ENCODE results near the gene NKAPD1. TPM values are rescaled to one million over a fixed set of nuclear protein-coding genes. Genes with fewer than 3 reads are reported as not detected.
"Not testable (repeated sequence)": the region's sequence is repeated elsewhere in the genome, so short reads cannot be mapped to it uniquely, and the experiment has no call there.

The NKAPD1 gene
- polyA plus RNA-seq, 1 experiment: 8.6 TPM

DNA sequence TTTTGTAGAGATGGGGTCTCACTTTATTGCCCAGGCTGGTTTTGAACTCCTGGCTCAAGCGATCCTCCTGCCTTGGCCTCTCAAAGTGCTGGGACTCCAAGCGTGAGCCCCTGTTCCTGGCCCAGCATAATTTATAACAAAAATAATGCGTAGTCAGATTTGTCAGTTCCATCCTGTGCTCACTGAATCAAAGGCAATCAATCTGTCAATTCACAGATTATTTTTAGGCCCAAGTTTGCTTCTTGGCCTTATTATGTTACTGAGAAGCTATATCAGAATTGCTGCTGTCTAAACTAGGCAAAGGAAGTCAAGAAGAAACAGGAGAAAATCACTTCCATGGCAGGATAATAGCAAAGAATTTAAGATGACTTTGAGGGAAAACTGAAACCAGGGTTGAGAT is 40.2 kb upstream of the NKAPD1 start:
- TF ChIP-seq, protein P1, sequence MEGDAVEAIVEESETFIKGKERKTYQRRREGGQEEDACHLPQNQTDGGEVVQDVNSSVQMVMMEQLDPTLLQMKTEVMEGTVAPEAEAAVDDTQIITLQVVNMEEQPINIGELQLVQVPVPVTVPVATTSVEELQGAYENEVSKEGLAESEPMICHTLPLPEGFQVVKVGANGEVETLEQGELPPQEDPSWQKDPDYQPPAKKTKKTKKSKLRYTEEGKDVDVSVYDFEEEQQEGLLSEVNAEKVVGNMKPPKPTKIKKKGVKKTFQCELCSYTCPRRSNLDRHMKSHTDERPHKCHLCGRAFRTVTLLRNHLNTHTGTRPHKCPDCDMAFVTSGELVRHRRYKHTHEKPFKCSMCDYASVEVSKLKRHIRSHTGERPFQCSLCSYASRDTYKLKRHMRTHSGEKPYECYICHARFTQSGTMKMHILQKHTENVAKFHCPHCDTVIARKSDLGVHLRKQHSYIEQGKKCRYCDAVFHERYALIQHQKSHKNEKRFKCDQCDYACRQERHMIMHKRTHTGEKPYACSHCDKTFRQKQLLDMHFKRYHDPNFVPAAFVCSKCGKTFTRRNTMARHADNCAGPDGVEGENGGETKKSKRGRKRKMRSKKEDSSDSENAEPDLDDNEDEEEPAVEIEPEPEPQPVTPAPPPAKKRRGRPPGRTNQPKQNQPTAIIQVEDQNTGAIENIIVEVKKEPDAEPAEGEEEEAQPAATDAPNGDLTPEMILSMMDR (IDR thresholded peaks at IDR 0.05; ENCODE audit: insufficient read depth, low read depth, low read length): no peak
- POLR2A ChIA-PET: no interaction called here
- CTCF ChIA-PET: no interaction called here
- H3K4me3 ChIP-seq (ENCODE audit: low read depth, low read length): no peak overlapping the region
- no peak for DNase-seq (ENCODE audit: low read depth)
- no peaks in the 10 kb centered on the region; the same call in 1 of the 2 replicates for H3K27me3 ChIP-seq (ENCODE audit: control insufficient read depth, insufficient read depth, low read length)
- H3K36me3 ChIP-seq (ENCODE audit: control insufficient read depth, insufficient read depth, low read length): peaks cover 4% of the 10 kb centered on the region

DNA sequence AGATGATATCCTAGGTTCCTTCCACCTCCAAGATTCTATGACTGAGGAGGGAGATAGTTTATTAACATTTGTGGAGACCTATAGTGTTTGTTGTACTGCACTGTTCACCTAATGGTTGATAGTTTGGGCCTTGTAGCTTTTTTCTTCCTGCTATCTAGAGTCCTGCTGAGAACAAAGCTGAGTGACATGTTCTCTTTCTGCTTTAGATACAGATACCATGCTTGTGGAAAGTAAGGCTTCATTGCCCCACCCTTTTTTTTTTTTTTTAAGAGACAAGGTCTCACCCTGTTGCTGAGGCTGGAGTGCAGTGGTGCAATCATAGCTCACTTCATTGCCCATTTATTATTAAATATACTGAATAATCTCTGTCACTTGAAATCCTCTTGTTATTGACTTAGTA is 36.6 kb upstream of the NKAPD1 start:
- no peak for DNase-seq (ENCODE audit: low read depth)
- ChIA-PET POLR2A (no interaction called here), CTCF (no interaction called here)
- Histone ChIP-seq H3K36me3 (ENCODE audit: control insufficient read depth, insufficient read depth, low read length) (peaks cover 2% of the 10 kb centered on the region; the same call in 1 of the 2 replicates), H3K4me3 (ENCODE audit: low read depth, low read length) (no peak overlapping the region), H3K27me3 (ENCODE audit: control insufficient read depth, insufficient read depth, low read length) (no peaks in the 10 kb centered on the region; the same call in 1 of the 2 replicates)
- TF ChIP-seq, protein P1 (IDR thresholded peaks at IDR 0.05; ENCODE audit: insufficient read depth, low read depth, low read length): no peak

DNA sequence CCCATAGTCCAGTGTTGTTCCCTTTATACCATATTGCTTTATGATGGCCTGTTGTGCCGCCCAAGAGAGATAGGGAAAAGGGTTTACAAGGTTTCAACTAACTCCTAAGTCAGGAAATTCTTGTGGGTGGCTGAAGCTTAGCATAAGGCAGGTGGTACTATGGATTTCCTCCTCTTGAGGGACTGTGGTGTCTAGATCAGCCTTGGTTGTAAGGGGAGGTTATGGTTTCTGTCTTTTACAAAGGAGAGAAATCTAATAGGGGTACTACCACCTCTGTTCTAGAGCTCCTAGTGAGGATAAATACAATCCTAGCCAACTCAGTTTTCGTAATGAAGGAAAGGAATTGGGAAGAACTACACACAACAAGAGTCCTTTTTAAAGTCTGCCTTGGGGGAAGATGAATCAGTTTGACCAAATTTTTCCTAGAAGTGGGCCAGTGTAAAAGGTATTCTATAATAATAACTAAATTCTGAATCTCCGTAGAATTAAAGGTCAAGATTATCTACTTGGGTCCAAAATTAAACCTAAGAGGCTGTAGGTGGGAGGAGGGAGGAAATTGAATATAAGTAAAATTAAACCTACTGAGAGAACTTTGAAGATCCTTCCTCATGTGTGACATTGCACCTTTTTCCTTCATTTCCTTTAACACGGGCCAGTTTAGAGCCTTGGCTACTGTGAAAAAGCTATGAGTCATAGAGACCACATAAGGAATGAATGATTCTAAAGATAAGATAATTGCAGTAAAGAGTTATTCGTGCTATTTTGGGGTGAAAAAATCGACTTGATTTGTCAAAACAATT is 31.7 kb upstream of the NKAPD1 start:
- DNase-seq (ENCODE audit: low read depth): no peak
- POLR2A ChIA-PET: no interaction called here
- TF ChIP-seq, protein P1 (IDR thresholded peaks at IDR 0.05; ENCODE audit: insufficient read depth, low read depth, low read length): no peak
- Histone ChIP-seq H3K4me3 (ENCODE audit: low read depth, low read length) (no peak overlapping the region), H3K36me3 (ENCODE audit: control insufficient read depth, insufficient read depth, low read length) (peaks cover 5% of the 10 kb centered on the region), H3K27me3 (ENCODE audit: control insufficient read depth, insufficient read depth, low read length) (no peaks in the 10 kb centered on the region; the same call in 1 of the 2 replicates)
- CTCF ChIA-PET: interaction anchor here (0.5 to 1.9 kb wide), 3 partner anchors 9 to 10 kb away, joined by 3 to 6 read pairs (median 5); no protein-coding TSS in a partner anchor

DNA sequence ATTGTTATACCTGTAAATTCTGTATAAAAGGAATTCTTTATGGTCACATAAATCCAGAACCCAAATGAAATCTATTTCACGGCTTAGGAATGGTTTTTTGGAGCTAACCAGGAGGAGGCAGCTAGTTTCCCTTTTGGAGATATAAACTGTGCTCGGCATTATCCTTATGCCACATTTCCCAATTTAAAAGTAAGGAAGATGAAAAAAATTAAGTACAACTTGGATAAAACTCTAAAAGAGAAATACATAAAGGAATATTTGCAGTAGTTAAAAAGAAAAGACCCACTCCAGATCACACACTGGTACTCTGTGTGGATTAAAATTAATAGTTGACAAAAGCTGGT is 31.2 kb upstream of the NKAPD1 start:
- Histone ChIP-seq H3K4me3 (ENCODE audit: low read depth, low read length) (no peak overlapping the region), H3K27me3 (ENCODE audit: control insufficient read depth, insufficient read depth, low read length) (no peaks in the 10 kb centered on the region), H3K36me3 (ENCODE audit: control insufficient read depth, insufficient read depth, low read length) (peaks cover 4% of the 10 kb centered on the region)
- DNase-seq (ENCODE audit: low read depth): no peak
- POLR2A ChIA-PET: no interaction called here
- CTCF ChIA-PET: interaction anchor here (1.6 to 1.9 kb wide), 2 partner anchors 9 to 10 kb away, joined by 3 to 6 read pairs; no protein-coding TSS in a partner anchor
- TF ChIP-seq, protein P1 (IDR thresholded peaks at IDR 0.05; ENCODE audit: insufficient read depth, low read depth, low read length): no peak

DNA sequence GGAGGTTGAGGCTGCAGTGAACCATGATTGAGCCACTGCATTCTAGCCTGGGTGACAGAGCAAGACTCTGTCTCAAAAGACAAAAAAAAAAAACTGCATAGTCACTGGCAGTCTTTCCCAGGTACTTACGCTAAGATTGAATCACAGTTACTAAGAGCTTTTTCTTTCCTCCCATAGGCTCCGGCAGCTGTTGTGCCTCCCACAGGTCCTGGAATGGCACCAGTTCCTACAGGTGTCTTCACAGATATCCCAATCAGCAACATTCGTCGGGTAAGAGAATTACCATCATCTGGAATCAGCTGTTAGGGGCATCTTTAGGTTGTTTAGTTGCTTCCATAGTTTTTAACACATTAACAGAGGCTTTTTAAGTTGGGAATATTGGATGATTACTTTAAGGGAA is 29.1 kb upstream of the NKAPD1 start:
- ChIA-PET CTCF (interaction anchor here (0.6 kb wide), 1 partner anchor 1103 kb away, joined by 3 read pairs; no protein-coding TSS in a partner anchor), POLR2A (no interaction called here)
- peaks cover 4% of the 10 kb centered on the region for H3K36me3 ChIP-seq (ENCODE audit: control insufficient read depth, insufficient read depth, low read length)
- H3K27me3 ChIP-seq (ENCODE audit: control insufficient read depth, insufficient read depth, low read length): no peaks in the 10 kb centered on the region
- TF ChIP-seq, protein P1 (IDR thresholded peaks at IDR 0.05; ENCODE audit: insufficient read depth, low read depth, low read length): no peak
- no peak overlapping the region for H3K4me3 ChIP-seq (ENCODE audit: low read depth, low read length)
- no peak for DNase-seq (ENCODE audit: low read depth)

DNA sequence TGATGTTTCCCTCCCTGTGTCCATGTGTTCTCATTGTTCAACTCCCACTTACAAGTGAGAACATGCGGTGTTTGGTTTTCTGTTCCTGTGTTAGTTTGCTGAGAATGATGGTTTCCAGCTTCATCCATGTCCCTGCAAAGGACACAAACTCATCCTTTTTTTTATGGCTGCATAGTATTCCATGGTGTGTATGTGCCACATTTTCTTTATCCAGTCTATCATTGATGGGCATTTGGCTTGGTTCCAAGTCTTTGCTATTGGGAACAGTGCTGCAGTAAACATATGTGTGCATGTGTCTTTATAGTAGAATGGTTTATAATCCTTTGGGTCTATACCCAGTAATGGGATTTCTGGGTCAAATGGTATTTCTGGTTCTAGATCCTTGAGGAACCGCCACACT is 27.5 kb upstream of the NKAPD1 start:
- DNase-seq (ENCODE audit: low read depth); POLR2A ChIA-PET; CTCF ChIA-PET; H3K4me3 ChIP-seq (ENCODE audit: low read depth, low read length); H3K27me3 ChIP-seq (ENCODE audit: control insufficient read depth, insufficient read depth, low read length); H3K36me3 ChIP-seq (ENCODE audit: control insufficient read depth, insufficient read depth, low read length): not testable (repeated sequence)

DNA sequence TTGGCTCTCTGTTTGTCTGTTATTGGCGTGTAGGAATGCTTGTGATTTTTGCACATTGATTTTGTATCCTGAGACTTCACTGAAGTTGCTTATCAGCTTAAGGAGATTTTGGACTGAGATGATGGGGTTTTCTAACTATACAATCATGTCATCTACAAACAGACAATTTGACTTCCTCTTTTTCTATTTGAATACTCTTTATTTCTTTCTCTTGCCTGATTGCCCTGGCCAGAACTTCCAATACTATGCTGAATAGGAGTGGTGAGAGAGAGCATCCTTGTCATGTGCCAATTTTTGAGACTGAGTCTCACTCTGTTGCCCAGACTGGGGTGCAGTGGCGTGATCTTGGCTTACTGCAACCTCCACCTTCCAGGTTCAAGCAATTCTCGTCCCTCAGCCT is 25.8 kb upstream of the NKAPD1 start:
- H3K27me3 ChIP-seq (ENCODE audit: control insufficient read depth, insufficient read depth, low read length); DNase-seq (ENCODE audit: low read depth); H3K4me3 ChIP-seq (ENCODE audit: low read depth, low read length); H3K36me3 ChIP-seq (ENCODE audit: control insufficient read depth, insufficient read depth, low read length): not testable (repeated sequence)
- ChIA-PET CTCF (interaction anchor here (1.2 kb wide), 1 partner anchor 14 kb away, joined by 3 read pairs; no protein-coding TSS in a partner anchor), POLR2A (interaction anchor here (0.6 kb wide), 1 partner anchor 1144 kb away, joined by 6 read pairs; no protein-coding TSS in a partner anchor)
